Left lung (tissue), 14 donors: ENCODE measurements around the gene ADPRS. TPM values are rescaled to one million over a fixed set of nuclear protein-coding genes. Genes with fewer than 3 reads are reported as not detected.

Experiments
- ATAC-seq: fragments of 200-7000 bp; cut with Tn5 transposase; one replicate; pipeline ENCODE4 v1.9.1; 2020; ENCODE audit warnings: moderate library complexity
- DNase-seq, 4 donors: peaks; one replicate each; pipeline ENCODE4 v3.0.0-alpha.2; 2013 to 2020
- H3K27ac ChIP-seq, 2 donors: fragments of 200-600 bp; sonication (generic) in 1 of 2; one replicate each; pipeline versions ENCODE4 v1.5.0 to v1.8.0; 2020 to 2021
- H3K27me3 ChIP-seq, 2 donors: fragments of 200-600 bp; sonication (generic) in 1 of 2; one replicate each; pipeline versions ENCODE4 v1.5.0 to v1.8.0; 2020 to 2021
- H3K36me3 ChIP-seq, 2 donors: fragments of 200-600 bp; sonication (generic) in 1 of 2; one replicate each; pipeline versions ENCODE4 v1.5.0 to v1.8.0; 2020 to 2021
- H3K4me1 ChIP-seq, 2 donors: fragments of 200-600 bp; one replicate each; pipeline ENCODE4 v1.8.0; 2021
- H3K4me3 ChIP-seq, 2 donors: fragments of 200-600 bp; sonication (generic) in 1 of 2; one replicate each; pipeline versions ENCODE4 v1.5.0 to v1.8.0; 2020 to 2021; ENCODE audit warnings: mild to moderate bottlenecking in 1 of 2
- H3K9me3 ChIP-seq, 2 donors: fragments of 200-600 bp; sonication (generic) in 1 of 2; one replicate each; pipeline versions ENCODE4 v1.5.0 to v1.8.0; 2020 to 2021
- intact Hi-C, 2 donors: fragments of 100-400 bp; cut with DNase I; formaldehyde crosslinking; loops; one replicate each; pipeline versions ENCODE4 v1.11.2 to v1.14.2; 2022
- long read RNA-seq, 12 donors: library from polyadenylated mRNA in 2 of 12; unstranded in 2 of 12; transcript quantifications; one replicate each; pipeline ENCODE4 v2.0.0 and lab custom pipeline, GENCODE V29; 2019 to 2026
- polyA plus RNA-seq, 6 donors: library from polyadenylated mRNA; unstranded; fragments of 120-200 nt; gene quantifications; one replicate each; pipeline ENCODE4 v1.2.1, GENCODE V29; 2013; ENCODE audit not compliant: insufficient read length in 6 of 6
- total RNA-seq, 2 donors: library from RNA; stranded (reverse); fragmentation: NEBNext Ultra II Directional; extraction: Animal tissue kit (Norgen Biotek cat#: 25700); gene quantifications; one replicate each; pipeline ENCODE4 v1.2.1, GENCODE V29; 2021
- TF ChIP-seq, protein P1 (sequence below), 2 donors: fragments of 200-600 bp; sonication (generic) in 1 of 2; IDR thresholded peaks; one replicate each; pipeline versions ENCODE4 v1.5.0 to v1.8.0; 2021; ENCODE audit warnings: antibody characterized with exemption in 2 of 2
- donor health status: DM: no; HTN: yes; CAD: no.
- donor health status: DM: no; HTN: no; CAD: no.

The ADPRS gene, protein sequence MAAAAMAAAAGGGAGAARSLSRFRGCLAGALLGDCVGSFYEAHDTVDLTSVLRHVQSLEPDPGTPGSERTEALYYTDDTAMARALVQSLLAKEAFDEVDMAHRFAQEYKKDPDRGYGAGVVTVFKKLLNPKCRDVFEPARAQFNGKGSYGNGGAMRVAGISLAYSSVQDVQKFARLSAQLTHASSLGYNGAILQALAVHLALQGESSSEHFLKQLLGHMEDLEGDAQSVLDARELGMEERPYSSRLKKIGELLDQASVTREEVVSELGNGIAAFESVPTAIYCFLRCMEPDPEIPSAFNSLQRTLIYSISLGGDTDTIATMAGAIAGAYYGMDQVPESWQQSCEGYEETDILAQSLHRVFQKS
- total RNA-seq (10 to 100 TPM; 26.3 to 27.9 TPM), polyA plus RNA-seq (10 to 100 TPM; 27.2 to 30.4 (median 28.9) TPM)
- long read RNA-seq, donor 1, transcript ADPRHL2-201 (6 exons, 1,668 nt): major isoform, 17 of 49 reads
- long read RNA-seq, donor 1, partial matches to known transcripts: 32 of 49 reads
- long read RNA-seq, donor 1, other reads (novel, unspliced or antisense): 0 of 49 reads
- long read RNA-seq, donor 2, transcript ADPRHL2-201 (6 exons, 1,668 nt): major isoform, 10 of 10 reads
- long read RNA-seq, donor 2, partial matches to known transcripts: 0 of 10 reads
- long read RNA-seq, donor 2, other reads (novel, unspliced or antisense): 0 of 10 reads
- long read RNA-seq, donor 3, transcript ADPRHL2-201 (6 exons, 1,668 nt): major isoform, 12 of 12 reads
- long read RNA-seq, donor 3, partial matches to known transcripts: 0 of 12 reads
- long read RNA-seq, donor 3, other reads (novel, unspliced or antisense): 0 of 12 reads
- long read RNA-seq, donor 4, transcript ADPRHL2-201 (6 exons, 1,668 nt): major isoform, 69 of 75 reads
- long read RNA-seq, donor 4, partial matches to known transcripts: 1 of 75 reads
- long read RNA-seq, donor 4, other reads (novel, unspliced or antisense): 5 of 75 reads
- long read RNA-seq, donor 5, transcript ADPRHL2-201 (6 exons, 1,668 nt): major isoform, 13 of 13 reads
- long read RNA-seq, donor 5, partial matches to known transcripts: 0 of 13 reads
- long read RNA-seq, donor 5, other reads (novel, unspliced or antisense): 0 of 13 reads
- long read RNA-seq, donor 6, transcript ADPRHL2-201 (6 exons, 1,668 nt): major isoform, 19 of 19 reads
- long read RNA-seq, donor 6, partial matches to known transcripts: 0 of 19 reads
- long read RNA-seq, donor 6, other reads (novel, unspliced or antisense): 0 of 19 reads
- long read RNA-seq, donor 7, transcript ADPRHL2-201 (6 exons, 1,668 nt): major isoform, 11 of 11 reads
- long read RNA-seq, donor 7, partial matches to known transcripts: 0 of 11 reads
- long read RNA-seq, donor 7, other reads (novel, unspliced or antisense): 0 of 11 reads
- long read RNA-seq, donor 8, transcript ADPRHL2-201 (6 exons, 1,668 nt): major isoform, 10 of 18 reads
- long read RNA-seq, donor 8, partial matches to known transcripts: 8 of 18 reads
- long read RNA-seq, donor 8, other reads (novel, unspliced or antisense): 0 of 18 reads
- long read RNA-seq, donor 9: 0 reads
- long read RNA-seq, donor 10, transcript ADPRHL2-201 (6 exons, 1,668 nt): major isoform, 95 of 107 reads
- long read RNA-seq, donor 10, partial matches to known transcripts: 3 of 107 reads
- long read RNA-seq, donor 10, other reads (novel, unspliced or antisense): 9 of 107 reads
- long read RNA-seq, donor 11, transcript ADPRHL2-201 (6 exons, 1,668 nt): major isoform, 13 of 13 reads
- long read RNA-seq, donor 11, partial matches to known transcripts: 0 of 13 reads
- long read RNA-seq, donor 11, other reads (novel, unspliced or antisense): 0 of 13 reads
- long read RNA-seq, donor 12, transcript ADPRHL2-201 (6 exons, 1,668 nt): major isoform, 15 of 15 reads
- long read RNA-seq, donor 12, partial matches to known transcripts: 0 of 15 reads
- long read RNA-seq, donor 12, other reads (novel, unspliced or antisense): 0 of 15 reads

DNA sequence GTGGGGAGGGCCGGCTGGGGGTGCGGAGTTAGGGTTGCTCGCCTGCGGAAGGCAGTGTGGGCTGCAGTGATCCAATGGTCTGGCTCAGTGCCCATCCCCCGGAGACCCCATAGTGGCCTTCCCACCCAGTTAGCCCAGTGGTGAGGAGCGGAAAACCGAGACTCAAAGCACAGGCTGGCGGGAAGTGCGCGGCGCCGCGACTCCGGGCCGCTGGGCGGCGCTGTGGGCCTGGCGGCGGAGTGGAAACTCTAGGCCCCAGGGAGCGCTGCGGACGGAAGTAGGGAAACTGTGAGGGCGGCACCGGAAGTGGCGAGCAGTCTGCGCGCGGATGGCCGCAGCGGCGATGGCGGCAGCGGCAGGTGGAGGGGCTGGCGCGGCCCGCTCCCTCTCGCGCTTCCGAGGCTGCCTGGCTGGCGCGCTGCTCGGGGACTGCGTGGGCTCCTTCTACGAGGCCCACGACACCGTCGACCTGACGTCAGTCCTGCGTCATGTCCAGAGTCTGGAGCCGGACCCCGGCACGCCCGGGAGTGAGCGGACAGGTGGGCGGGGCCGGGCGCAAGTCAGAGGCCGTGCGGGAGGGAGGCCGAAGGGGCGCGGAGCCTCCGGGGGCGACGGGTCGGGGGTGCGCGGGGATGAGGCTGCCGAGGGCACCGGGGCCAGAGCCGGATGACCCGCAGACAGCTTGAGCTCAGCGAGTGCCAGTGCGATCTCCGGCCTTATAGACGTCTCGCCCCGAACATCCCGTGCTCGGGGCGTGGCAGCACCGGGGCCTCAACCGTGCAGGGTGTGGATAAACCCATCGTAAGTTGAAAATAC lies at the start of gene ADPRS:
Gene ADPRS, plus strand, starts transcription at position 316 of the 816 bp plus-strand sequence. Its CDS starts 13 bp downstream, at position 329.
- Histone ChIP-seq H3K27ac (peak within 1 kb of the TSS; percentile 89 to 92), H3K4me1 (peaks cover 4 to 42% of the 10 kb centered on the region in 2 donors), H3K9me3 (no peaks in the 10 kb centered on the region), H3K4me3 (peak within 1 kb of the TSS; percentile 93 to 99), H3K27me3 (peaks cover 0 to 15% of the 10 kb centered on the region in 2 donors), H3K36me3 (peaks cover 4 to 31% of the 10 kb centered on the region in 2 donors)
- TF ChIP-seq, protein P1, sequence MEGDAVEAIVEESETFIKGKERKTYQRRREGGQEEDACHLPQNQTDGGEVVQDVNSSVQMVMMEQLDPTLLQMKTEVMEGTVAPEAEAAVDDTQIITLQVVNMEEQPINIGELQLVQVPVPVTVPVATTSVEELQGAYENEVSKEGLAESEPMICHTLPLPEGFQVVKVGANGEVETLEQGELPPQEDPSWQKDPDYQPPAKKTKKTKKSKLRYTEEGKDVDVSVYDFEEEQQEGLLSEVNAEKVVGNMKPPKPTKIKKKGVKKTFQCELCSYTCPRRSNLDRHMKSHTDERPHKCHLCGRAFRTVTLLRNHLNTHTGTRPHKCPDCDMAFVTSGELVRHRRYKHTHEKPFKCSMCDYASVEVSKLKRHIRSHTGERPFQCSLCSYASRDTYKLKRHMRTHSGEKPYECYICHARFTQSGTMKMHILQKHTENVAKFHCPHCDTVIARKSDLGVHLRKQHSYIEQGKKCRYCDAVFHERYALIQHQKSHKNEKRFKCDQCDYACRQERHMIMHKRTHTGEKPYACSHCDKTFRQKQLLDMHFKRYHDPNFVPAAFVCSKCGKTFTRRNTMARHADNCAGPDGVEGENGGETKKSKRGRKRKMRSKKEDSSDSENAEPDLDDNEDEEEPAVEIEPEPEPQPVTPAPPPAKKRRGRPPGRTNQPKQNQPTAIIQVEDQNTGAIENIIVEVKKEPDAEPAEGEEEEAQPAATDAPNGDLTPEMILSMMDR (IDR thresholded peaks at IDR 0.05): peak; percentile 99
- peak; percentile 87 to 97 (median 93) for DNase-seq
- peak; percentile 93 for ATAC-seq
- intact Hi-C loops: no loop called here

DNA sequence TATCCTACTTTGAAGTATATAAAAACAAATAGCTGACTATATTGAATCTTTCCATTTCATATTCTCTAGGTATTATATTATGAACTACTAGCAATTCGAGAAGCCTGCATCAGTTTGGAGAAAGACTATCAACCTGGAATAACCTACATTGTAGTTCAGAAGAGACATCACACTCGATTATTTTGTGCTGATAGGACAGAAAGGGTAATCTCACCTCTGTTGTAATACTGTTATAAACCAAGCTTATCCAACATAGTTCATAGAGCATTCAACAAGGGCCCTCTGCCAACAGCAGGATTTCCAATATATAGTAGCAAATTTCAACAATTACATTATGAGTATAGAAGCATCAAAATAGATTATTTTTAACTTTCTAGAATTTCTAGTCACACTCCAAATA lies 48.5 kb upstream of the ADPRS start:
- peaks cover under 1 to 9% of the 10 kb centered on the region in 2 donors for H3K4me1 ChIP-seq
- no peaks in the 10 kb centered on the region for H3K9me3 ChIP-seq
- ATAC-seq: no peak
- no peak overlapping the region for H3K4me3 ChIP-seq
- TF ChIP-seq, protein P1 (IDR thresholded peaks at IDR 0.05): no peak
- H3K27me3 ChIP-seq: no peaks in the 10 kb centered on the region
- DNase-seq: no peak
- H3K36me3 ChIP-seq: peaks cover 0 to 85% of the 10 kb centered on the region in 2 donors
- intact Hi-C loops: no loop called here
- H3K27ac ChIP-seq: no peak overlapping the region

DNA sequence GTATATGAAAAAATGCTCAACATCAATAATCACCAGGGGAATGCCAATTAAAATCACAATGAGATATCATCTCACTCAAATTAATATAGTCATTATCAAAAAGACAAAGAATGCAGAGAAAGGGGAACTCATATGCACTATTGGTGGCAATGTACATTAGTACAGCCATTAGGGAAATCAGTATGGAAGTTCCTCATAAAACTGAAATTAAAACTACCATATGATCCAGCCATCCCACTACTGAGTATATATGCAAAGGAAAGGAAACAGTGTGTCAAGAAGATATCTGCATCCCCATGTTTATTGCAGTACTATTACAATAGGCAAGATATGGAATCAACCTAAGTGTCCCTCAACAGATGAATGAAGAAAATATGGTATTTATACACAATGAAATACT lies 36.9 kb upstream of the ADPRS start:
- intact Hi-C loops: no loop called here
- Histone ChIP-seq H3K4me1 (peaks cover 0 to 4% of the 10 kb centered on the region in 2 donors), H3K36me3 (peaks cover 0 to 69% of the 10 kb centered on the region in 2 donors), H3K27me3 (no peaks in the 10 kb centered on the region), H3K4me3 (no peak overlapping the region), H3K27ac (no peak overlapping the region), H3K9me3 (peaks cover 0 to 2% of the 10 kb centered on the region in 2 donors)
- TF ChIP-seq, protein P1 (IDR thresholded peaks at IDR 0.05): no peak
- ATAC-seq (no peak), DNase-seq (no peak)
